HCT116 (cell line): ENCODE data around the gene SETD3. TPM values are rescaled to one million over a fixed set of nuclear protein-coding genes. Genes with fewer than 3 reads are reported as not detected.

Experiments used
- ATAC-seq: fragments of 200-7000 bp; cut with Tn5 transposase; 2 replicates; pipeline ENCODE4 v1.9.1; 2020; ENCODE audit warnings: mild to moderate bottlenecking, moderate library complexity
- BruUV-seq: library from RNA; stranded (reverse); fragments of 400-500 nt; replicated peaks from 2 replicates; lab custom pipeline; 2021; lab: Mats Ljungman, UMichigan
- CTCF ChIA-PET: fragments of 300-600 bp; sonication (Branson Sonifier 250); formaldehyde crosslinking; loops from one replicate; lab custom pipeline; 2021; ENCODE audit warnings: antibody characterized with exemption; lab: Charles Lee
- POLR2A ChIA-PET: fragments of 300-600, 350-600 bp; sonication (Branson Sonifier 250); formaldehyde crosslinking; loops from one replicate; lab custom pipeline; 2021; ENCODE audit warnings: antibody characterized with exemption; lab: Charles Lee
- RAD21 ChIA-PET, 2 experiments: fragments of 300-600 bp; sonication (Branson Sonifier 250); formaldehyde crosslinking; loops; one replicate each; lab custom pipeline; 2023; ENCODE audit warnings: low total read pairs in 2 of 2; ENCODE audit not compliant: uncharacterized antibody in 2 of 2, unreplicated experiment in 2 of 2, low non-redundant PET in 1 of 2; lab: Charles Lee
- DNase-seq: peaks from one replicate; pipeline ENCODE4 v3.0.0-alpha.2; 2010; ENCODE audit warnings: low read depth, low spot score
- H2AFZ ChIP-seq: fragments of 200-600 bp; shearing (Covaris generic), sonication (generic); 2 replicates; pipeline ENCODE4 v1.6.1; 2017; ENCODE audit warnings: low read depth, mixed run types, mixed read lengths, antibody characterized with exemption, low read length; ENCODE audit not compliant: poor library complexity, severe bottlenecking
- H3K27ac ChIP-seq: 2 replicates; pipeline ENCODE4 v1.5.1; 2012; ENCODE audit warnings: low read depth, low read length
- H3K27me3 ChIP-seq: fragments of 200-600 bp; sonication (generic); 2 replicates; pipeline ENCODE4 v1.6.1; 2016; ENCODE audit warnings: mixed run types, low read length, mixed read lengths; ENCODE audit not compliant: insufficient read depth
- H3K36me3 ChIP-seq, 2 experiments: fragments of 200-500 bp in 1 of 2; fragments of 200-600 bp in 1 of 2; sonication (Bioruptor generic) in 1 of 2; sonication (generic) in 1 of 2; 2 replicates each; pipeline versions ENCODE4 v1.5.1 to v1.6.1; 2014 to 2016; ENCODE audit warnings: low read length in 2 of 2, inconsistent platforms in 1 of 2, mixed read lengths in 1 of 2, mixed run types in 1 of 2; ENCODE audit not compliant: insufficient read depth in 2 of 2, control insufficient read depth in 1 of 2
- H3K4me1 ChIP-seq, 2 experiments: fragments of 200-600 bp in 1 of 2; sonication (generic) in 1 of 2; 2 replicates each; pipeline versions ENCODE4 v1.5.1 to v1.6.1; 2012 to 2017; ENCODE audit warnings: low read length in 2 of 2, inconsistent platforms in 1 of 2, mild to moderate bottlenecking in 1 of 2, mixed read lengths in 1 of 2, mixed run types in 1 of 2, moderate library complexity in 1 of 2; ENCODE audit not compliant: insufficient read depth in 2 of 2, control insufficient read depth in 1 of 2
- H3K4me2 ChIP-seq: fragments of 200-600 bp; sonication (generic); 2 replicates; pipeline ENCODE4 v1.6.1; 2017; ENCODE audit warnings: mixed run types, low read length, mixed read lengths
- H3K4me3 ChIP-seq, 2 experiments: fragments of 200-600 bp in 1 of 2; sonication (generic) in 1 of 2; replicated peaks in 1 of 2; 2 replicates each; pipeline ENCODE4 v1.5.1; 2011 to 2016; ENCODE audit warnings: low read length in 2 of 2, control low read depth in 1 of 2, low read depth in 1 of 2, mild to moderate bottlenecking in 1 of 2, mixed read lengths in 1 of 2, mixed run types in 1 of 2
- H3K79me2 ChIP-seq: fragments of 200-600 bp; sonication (generic); 2 replicates; pipeline ENCODE4 v1.6.1; 2017; ENCODE audit warnings: mild to moderate bottlenecking, mixed run types, low read length, moderate library complexity, mixed read lengths; ENCODE audit not compliant: insufficient read depth
- H3K9ac ChIP-seq: fragments of 200-600 bp; sonication (generic); 2 replicates; pipeline ENCODE4 v1.6.1; 2016; ENCODE audit warnings: low read length, mixed read lengths
- H3K9me2 ChIP-seq: fragments of 200-600 bp; sonication (generic), shearing (Covaris generic); 2 replicates; pipeline ENCODE4 v1.6.1; 2017; ENCODE audit warnings: mixed run types, mild to moderate bottlenecking, moderate library complexity; ENCODE audit not compliant: insufficient read depth
- H3K9me3 ChIP-seq, 2 experiments: fragments of 200-500 bp in 1 of 2; fragments of 200-600 bp in 1 of 2; sonication (Bioruptor generic) in 1 of 2; sonication (generic) in 1 of 2; 2 replicates each; pipeline ENCODE4 v1.6.1; 2014 to 2017; ENCODE audit warnings: low read length in 2 of 2, mixed read lengths in 2 of 2, inconsistent platforms in 1 of 2, low read depth in 1 of 2, mild to moderate bottlenecking in 1 of 2, mixed run types in 1 of 2, moderate library complexity in 1 of 2; ENCODE audit not compliant: control insufficient read depth in 1 of 2, insufficient read depth in 1 of 2
- H4K20me1 ChIP-seq: fragments of 200-600 bp; sonication (generic), shearing (Covaris generic); 2 replicates; pipeline ENCODE4 v1.6.1; 2017; ENCODE audit warnings: mixed run types, mild to moderate bottlenecking, moderate library complexity; ENCODE audit not compliant: insufficient read depth
- ATF3 ChIP-seq: IDR thresholded peaks from 2 replicates; pipeline ENCODE4 v1.6.1; 2012
- CBX3 ChIP-seq: IDR thresholded peaks from 2 replicates; pipeline ENCODE4 v1.6.1; 2012; ENCODE audit warnings: low read depth
- CTCF ChIP-seq, 3 experiments: fragments of 200-600 bp in 1 of 3; sonication (generic) in 1 of 3; IDR thresholded peaks in 2 of 3; conservative IDR thresholded peaks in 1 of 3; 2 replicates each; pipeline ENCODE4 v1.5.1; 2012 to 2017; ENCODE audit warnings: low read depth in 2 of 3, low read length in 2 of 3, antibody characterized with exemption in 1 of 3, borderline replicate concordance in 1 of 3, control low read depth in 1 of 3, mild to moderate bottlenecking in 1 of 3, mixed read lengths in 1 of 3, mixed run types in 1 of 3, moderate library complexity in 1 of 3; ENCODE audit not compliant: insufficient read depth in 1 of 3
- EGR1 ChIP-seq: IDR thresholded peaks from 2 replicates; pipeline ENCODE4 v1.6.1; 2012; ENCODE audit warnings: low read depth
- EZH2 ChIP-seq: fragments of 200-600 bp; sonication (generic); IDR thresholded peaks from 2 replicates; pipeline ENCODE4 v1.6.1; 2017; ENCODE audit warnings: antibody characterized with exemption, mixed run types
- FOSL1 ChIP-seq: IDR thresholded peaks from 2 replicates; pipeline ENCODE4 v1.6.1; 2012; ENCODE audit warnings: low read depth
- JUND ChIP-seq: IDR thresholded peaks from 2 replicates; pipeline ENCODE4 v1.6.1; 2012
- MAX ChIP-seq: IDR thresholded peaks from 2 replicates; pipeline ENCODE4 v1.6.1; 2012
- POLR2AphosphoS5 ChIP-seq: IDR thresholded peaks from 2 replicates; pipeline ENCODE4 v1.6.1; 2011; ENCODE audit warnings: mild to moderate bottlenecking, low read depth, low read length, moderate library complexity
- SIN3A ChIP-seq: IDR thresholded peaks from 2 replicates; pipeline ENCODE4 v1.6.1; 2012; ENCODE audit warnings: low read depth
- SP1 ChIP-seq: IDR thresholded peaks from 2 replicates; pipeline ENCODE4 v1.6.1; 2012; ENCODE audit warnings: low read depth
- TCF7L2 ChIP-seq: IDR thresholded peaks from 2 replicates; pipeline ENCODE4 v1.7.0; 2011; ENCODE audit warnings: borderline replicate concordance, inconsistent platforms; ENCODE audit not compliant: insufficient read depth, insufficient read length; ENCODE audit errors: extremely low read depth
- YY1 ChIP-seq: IDR thresholded peaks from 2 replicates; pipeline ENCODE4 v1.6.1; 2011; ENCODE audit warnings: low read length, low read depth, moderate library complexity, mild to moderate bottlenecking; ENCODE audit not compliant: insufficient replicate concordance; ENCODE audit errors: extremely low read depth
- intact Hi-C: fragments of 100-400 bp; cut with micrococcal nuclease; formaldehyde crosslinking; loops from 2 replicates; pipeline ENCODE4 v1.10.0; 2022
- total RNA-seq: library from RNA; stranded (reverse); gene quantifications from one replicate; pipeline ENCODE4 v1.2.1, GENCODE V29; 2021; ENCODE audit not compliant: unreplicated experiment
- TF ChIP-seq, protein P1 (sequence below): IDR thresholded peaks from 2 replicates; pipeline ENCODE4 v1.6.1; 2011; ENCODE audit warnings: mild to moderate bottlenecking, low read length, moderate library complexity; ENCODE audit not compliant: insufficient replicate concordance; ENCODE audit errors: extremely low read depth

SETD3 gene
- total RNA-seq, 1 experiment from 2014 or later, result 46.6 TPM

GRCh38 chr14:99502989-99503421 is 22.3 kb upstream of the SETD3 start:
- CTCF ChIA-PET, result no interaction called here
- no peaks in the 10 kb centered on the region for H4K20me1 ChIP-seq
- peaks cover 34 to 65% of the 10 kb centered on the region in 2 experiments for H3K36me3 ChIP-seq
- no peak overlapping the region for H3K4me2 ChIP-seq
- H3K4me1 ChIP-seq, result no peaks in the 10 kb centered on the region
- no peaks in the 10 kb centered on the region for H3K9me3 ChIP-seq
- intact Hi-C loops, result no loop called here
- no peak overlapping the region for H2AFZ ChIP-seq
- TF ChIP-seq ATF3 (no peak), CTCF (IDR thresholded peaks at IDR 0.05 in 2 of 3, conservative IDR thresholded peaks at IDR 0.05 in 1 of 3; ENCODE audit: borderline replicate concordance in 1 of 3, insufficient read depth in 1 of 3, low read depth in 2 of 3, low read length in 2 of 3) (peak in 1 of 3 experiments; percentile 7; a peak in 1 of 6 replicates), SP1 (no peak)
- TF ChIP-seq, all 23 proteins: peak for 1
- H3K27ac ChIP-seq, result no peak overlapping the region
- no peak for DNase-seq
- no peaks in the 10 kb centered on the region for H3K27me3 ChIP-seq
- ATAC-seq, result no peak
- H3K9me2 ChIP-seq, result no peaks in the 10 kb centered on the region
- BruUV-seq, result no TSS peak
- H3K79me2 ChIP-seq, result peaks cover 2% of the 10 kb centered on the region; the same call in 1 of the 2 replicates
- H3K4me3 ChIP-seq, result no peak overlapping the region
- RAD21 ChIA-PET, result no interaction called here
- POLR2A ChIA-PET, result no interaction called here
- no peak overlapping the region for H3K9ac ChIP-seq

DNA sequence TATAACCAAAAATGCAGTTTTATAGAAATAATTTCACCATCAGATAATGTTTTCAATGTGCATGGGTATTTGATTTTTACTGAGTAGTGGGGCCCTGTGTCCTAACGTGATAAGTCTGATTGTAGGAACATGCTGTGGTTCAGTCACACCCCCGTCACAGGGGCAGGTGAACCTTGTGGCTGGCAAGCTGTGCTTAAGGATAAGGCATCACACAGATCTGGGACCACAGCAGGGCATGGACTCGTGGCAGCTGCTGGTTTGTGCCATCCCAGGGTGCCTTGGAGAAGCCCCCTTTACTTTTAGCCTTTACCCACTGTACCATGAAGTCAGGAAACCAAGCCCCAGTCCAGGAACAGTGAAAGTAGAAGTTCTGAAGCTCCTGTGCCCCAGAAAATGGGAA is 17.2 kb upstream of the SETD3 start:
- H3K36me3 ChIP-seq, result peaks cover 46 to 68% of the 10 kb centered on the region in 2 experiments; a peak in 3 of 4 replicates
- ChIA-PET RAD21 (no interaction called here), POLR2A (no interaction called here), CTCF (no interaction called here)
- no peaks in the 10 kb centered on the region for H3K4me1 ChIP-seq
- BruUV-seq, result no TSS peak
- H3K9me3 ChIP-seq, result no peaks in the 10 kb centered on the region
- no peaks in the 10 kb centered on the region for H3K27me3 ChIP-seq
- no peak overlapping the region for H3K9ac ChIP-seq
- H3K27ac ChIP-seq, result no peak overlapping the region
- ATAC-seq, result no peak
- H4K20me1 ChIP-seq, result no peaks in the 10 kb centered on the region
- no peak overlapping the region for H2AFZ ChIP-seq
- H3K4me2 ChIP-seq, result no peak overlapping the region
- no peak for DNase-seq
- H3K79me2 ChIP-seq, result peaks cover 29% of the 10 kb centered on the region
- H3K4me3 ChIP-seq, result no peak overlapping the region
- H3K9me2 ChIP-seq, result no peaks in the 10 kb centered on the region
- intact Hi-C loops, result no loop called here
- TF ChIP-seq TCF7L2 (no peak), YY1 (no peak), EZH2 (no peak), SP1 (no peak), SIN3A (no peak), MAX (no peak), FOSL1 (no peak), POLR2AphosphoS5 (no peak), EGR1 (no peak), CBX3 (no peak), JUND (no peak)
- TF ChIP-seq, protein P1, sequence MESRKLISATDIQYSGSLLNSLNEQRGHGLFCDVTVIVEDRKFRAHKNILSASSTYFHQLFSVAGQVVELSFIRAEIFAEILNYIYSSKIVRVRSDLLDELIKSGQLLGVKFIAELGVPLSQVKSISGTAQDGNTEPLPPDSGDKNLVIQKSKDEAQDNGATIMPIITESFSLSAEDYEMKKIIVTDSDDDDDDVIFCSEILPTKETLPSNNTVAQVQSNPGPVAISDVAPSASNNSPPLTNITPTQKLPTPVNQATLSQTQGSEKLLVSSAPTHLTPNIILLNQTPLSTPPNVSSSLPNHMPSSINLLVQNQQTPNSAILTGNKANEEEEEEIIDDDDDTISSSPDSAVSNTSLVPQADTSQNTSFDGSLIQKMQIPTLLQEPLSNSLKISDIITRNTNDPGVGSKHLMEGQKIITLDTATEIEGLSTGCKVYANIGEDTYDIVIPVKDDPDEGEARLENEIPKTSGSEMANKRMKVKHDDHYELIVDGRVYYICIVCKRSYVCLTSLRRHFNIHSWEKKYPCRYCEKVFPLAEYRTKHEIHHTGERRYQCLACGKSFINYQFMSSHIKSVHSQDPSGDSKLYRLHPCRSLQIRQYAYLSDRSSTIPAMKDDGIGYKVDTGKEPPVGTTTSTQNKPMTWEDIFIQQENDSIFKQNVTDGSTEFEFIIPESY, result no peak
